HG02938 (cell line): ENCODE data around the gene TMLHE.
"Not testable (repeated sequence)": the region's sequence is repeated elsewhere in the genome, so short reads cannot be mapped to it uniquely, and the experiment has no call there.

ENCODE experiments used
- ATAC-seq: cut with Tn5 transposase; IDR thresholded peaks from one replicate; pipeline ENCODE4 v1.9.1; 2021; ENCODE audit warnings: mild to moderate bottlenecking, moderate library complexity; ENCODE audit not compliant: unreplicated experiment

TMLHE gene, protein sequence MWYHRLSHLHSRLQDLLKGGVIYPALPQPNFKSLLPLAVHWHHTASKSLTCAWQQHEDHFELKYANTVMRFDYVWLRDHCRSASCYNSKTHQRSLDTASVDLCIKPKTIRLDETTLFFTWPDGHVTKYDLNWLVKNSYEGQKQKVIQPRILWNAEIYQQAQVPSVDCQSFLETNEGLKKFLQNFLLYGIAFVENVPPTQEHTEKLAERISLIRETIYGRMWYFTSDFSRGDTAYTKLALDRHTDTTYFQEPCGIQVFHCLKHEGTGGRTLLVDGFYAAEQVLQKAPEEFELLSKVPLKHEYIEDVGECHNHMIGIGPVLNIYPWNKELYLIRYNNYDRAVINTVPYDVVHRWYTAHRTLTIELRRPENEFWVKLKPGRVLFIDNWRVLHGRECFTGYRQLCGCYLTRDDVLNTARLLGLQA

DNA sequence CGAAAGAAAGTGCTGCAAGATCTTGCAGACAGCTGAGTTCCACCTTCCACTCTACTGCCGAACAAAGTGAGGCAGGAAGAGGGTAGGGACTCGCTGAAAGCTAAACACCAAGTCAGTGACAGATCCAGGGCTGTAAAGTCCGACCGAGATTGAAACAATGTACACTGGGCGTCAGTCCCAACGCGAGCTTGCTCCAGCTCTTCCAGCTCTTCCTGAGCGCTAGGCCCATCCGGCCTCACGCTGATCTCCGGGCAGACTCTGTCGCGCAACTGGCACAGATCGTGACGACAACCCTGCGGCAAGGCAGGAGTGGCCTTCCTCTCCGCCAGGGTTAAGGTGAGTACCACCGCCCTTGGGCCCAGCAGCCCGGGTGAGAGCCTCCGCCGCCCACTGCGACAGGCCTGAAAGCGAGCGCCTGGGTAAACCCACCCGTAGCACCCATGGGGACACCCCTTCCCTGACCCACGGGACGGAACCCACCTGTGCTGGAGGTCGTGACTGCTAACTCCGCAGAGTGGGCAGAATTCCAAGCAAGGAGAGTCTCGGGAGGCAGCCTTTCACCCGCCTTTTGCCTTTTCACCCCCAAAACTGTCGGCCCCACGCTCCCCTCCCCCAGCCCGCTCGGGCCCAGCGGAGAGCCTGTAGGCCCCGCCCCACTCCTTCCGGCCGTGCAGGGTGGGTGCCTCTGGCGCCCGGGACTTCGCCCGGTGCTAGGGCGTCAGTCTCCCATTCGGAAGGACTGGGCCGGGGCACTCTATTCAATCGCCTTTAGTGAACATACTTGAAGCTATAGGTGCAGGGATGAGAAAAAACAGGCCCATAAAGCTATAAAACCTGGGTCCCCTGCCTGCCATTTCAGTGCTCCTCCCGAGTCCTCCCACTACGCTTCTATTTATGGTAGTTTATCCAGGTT, at the start of gene TMLHE, which contains the start of gene SPRY3:
Gene TMLHE, minus strand, starts transcription at position 641 of the 913 bp plus-strand sequence. CDS start 67,676 bp downstream, outside the sequence.
Gene SPRY3, plus strand, starts transcription at position 275 of the 913 bp plus-strand sequence.
- ATAC-seq = peak; percentile 66

DNA sequence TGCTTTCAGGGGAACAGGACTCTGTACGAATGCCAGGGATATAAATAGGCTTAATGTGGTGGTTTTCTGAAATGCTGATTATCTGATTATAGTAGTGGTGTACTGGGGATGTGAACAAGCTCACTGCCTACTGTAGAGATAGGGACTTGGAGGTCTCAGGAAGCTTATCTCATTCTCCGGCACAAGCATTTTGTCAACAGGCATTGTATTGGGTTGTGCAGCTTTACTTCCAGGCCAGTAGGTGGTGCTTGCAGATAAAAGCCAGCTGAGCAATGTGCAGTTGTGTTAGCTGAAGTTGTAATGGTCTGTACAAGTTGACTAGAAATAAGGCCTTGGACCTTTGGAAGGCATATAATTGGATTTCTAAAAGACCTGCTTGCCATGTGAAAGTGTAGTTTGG, 49.5 kb upstream of the TMLHE start:
- no peak for ATAC-seq

DNA sequence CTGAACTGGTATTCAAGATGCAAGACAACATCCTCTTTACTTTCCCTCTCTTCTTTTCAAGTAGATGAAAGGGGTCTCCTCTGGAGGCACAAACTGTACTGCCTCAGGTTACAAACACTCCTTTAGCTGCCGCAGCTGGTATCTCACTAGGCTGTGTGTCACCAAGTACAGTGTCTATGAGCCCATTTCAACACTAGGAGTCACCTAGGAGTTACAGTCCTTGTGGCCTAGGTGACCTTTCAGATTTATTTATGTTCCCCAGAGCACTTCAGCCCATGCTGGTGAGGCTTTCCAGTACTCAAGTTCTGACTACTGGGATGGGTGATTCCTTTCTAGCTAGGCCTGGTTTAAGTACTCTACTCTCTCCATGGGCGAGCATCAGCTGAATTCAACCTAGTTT, 32.4 kb upstream of the TMLHE start:
- ATAC-seq = no peak

DNA sequence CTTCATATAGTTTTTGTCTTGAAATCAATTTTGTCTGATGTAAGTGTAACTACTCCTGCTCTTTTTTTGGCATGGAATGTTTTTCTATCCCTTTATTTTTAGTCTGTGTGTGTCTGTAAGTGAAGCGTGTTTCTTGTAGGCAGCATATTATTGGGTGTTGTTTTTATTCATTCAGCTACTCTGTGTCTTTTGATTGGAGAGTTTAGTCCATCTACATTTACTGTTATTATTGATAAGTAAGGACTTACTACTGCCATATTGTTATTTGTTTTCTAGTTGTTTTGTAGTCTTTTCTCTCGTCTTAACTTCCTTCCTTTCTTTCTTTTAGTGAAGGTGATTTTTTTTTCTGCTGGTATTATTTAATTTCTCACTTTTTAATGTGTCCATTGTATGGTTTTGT, 30.5 kb upstream of the TMLHE start:
- ATAC-seq = no peak

DNA sequence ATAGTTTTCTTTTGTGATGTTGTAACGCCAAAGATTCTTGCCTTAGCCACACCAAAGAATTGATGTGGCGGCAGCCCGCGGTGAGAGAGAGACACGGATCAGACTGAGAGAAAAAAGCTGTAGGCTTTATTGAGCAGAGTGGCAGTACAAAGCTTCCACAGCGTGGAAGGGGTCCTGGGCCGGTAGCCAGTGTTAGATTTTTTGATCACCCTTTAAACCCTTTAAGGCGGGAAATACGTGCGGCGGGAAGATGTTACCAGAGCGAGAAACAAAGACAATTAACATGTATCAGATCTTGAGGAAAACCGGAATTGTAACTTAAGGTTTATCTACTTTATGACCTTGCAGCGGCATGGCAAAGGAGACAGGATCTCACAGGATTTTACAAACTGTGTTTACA, 28.6 kb upstream of the TMLHE start:
- ATAC-seq = not testable (repeated sequence)

DNA sequence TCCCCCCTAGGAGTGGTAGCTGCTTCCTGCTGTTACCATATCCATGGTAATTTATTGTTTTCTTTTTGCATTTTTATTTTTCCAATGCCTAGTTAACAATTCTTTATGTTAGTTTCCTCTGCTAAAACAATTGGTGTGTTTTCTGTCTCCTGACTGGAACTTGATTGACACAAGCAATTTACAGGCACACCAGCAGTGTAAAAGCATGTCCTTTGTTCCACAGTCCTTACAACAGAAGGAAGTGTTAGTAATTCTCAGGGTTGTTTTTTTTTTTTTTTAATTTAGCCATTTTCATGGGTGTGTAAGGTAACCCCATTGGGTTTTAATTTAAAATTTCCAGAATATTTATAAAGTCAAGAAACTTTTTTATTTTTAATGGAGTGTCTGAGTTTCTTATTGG, 25.0 kb upstream of the TMLHE start:
- no peak for ATAC-seq

DNA sequence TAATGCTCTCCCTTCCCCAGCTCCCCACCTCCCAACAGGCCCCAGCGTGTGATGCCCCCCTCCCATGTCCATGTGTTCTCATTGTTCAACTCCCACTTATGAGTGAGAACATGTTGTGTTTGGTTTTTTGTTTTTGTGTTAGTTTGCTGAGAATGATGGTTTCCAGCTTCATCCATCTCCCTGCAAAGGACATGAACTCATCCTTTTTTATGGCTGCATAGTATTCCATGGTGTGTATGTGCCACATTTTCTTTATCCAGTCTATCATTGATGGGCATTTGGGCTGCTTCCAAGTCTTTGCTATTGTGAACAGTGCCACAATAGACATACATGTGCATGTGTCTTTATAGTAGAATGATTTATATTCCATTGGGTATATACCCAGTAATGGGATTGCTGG, 22.3 kb upstream of the TMLHE start:
- not testable (repeated sequence) for ATAC-seq

DNA sequence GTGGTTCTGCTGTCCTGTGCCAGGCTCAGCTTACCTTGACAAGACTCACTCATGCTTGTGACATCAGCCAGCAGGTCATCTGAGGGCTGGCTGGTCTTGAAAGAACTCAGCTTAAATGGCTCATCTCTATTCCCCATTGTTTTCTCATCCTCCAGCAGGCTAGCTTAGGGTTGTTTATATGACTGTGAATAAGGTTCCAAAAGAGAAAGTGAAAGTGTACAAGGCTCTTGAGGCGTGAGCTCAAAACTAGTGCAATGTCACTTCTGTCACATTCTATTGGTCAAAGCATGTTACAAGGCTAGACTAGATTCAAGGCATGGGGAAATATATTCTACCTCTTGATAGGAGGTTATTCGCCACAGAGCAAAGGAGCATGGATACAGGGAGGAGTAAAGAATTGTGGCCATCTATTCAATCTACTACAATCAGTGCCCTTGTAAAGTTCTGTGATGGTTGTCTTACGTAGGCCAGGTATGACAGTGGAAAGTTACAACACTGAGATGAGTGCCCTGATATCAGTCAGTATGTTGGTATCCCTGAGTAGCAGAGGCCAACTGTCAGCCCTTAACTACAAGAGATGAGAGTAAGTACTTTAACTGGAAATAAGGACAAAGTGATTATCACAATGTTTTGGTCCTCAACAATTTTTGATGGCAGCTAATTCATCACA, 19.8 kb upstream of the TMLHE start:
- ATAC-seq = no peak

DNA sequence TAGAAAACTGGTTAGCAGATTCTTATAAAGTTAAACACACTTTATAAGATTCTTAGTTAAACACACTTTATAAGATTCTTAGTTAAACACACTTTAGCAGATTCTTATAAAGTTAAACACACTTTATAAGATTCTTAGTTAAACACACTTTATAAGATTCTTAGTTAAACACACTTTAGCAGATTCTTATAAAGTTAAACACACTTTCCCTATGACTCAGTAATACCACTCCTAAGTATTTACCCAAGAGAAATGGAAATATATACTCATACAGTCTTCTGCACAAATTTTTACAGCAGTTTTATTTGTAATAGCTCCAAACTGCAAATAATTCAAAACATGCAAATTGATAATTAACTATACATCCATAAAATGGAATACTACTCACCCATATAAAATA, 7.4 kb upstream of the TMLHE start:
- ATAC-seq = not testable (repeated sequence)

DNA sequence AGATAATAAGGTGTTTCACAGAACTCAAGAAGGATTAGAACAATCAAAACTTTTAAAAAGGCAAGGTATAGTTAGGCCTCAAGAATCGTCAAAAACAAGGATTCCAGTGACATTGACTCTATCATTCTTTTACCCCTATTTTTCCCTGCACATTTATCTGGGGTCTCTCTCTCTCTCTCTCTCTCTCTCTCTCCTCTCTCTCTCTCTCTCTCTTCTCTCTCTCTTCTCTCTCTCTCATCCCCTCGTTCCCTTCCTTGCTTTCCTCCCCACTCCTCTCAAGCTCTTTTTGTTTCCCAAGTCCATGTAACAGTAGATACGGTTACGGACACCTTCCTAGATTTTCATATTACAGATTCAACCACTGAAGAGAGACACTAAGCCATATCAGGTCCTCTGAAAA, 3.2 kb upstream of the TMLHE start:
- ATAC-seq = no peak

DNA sequence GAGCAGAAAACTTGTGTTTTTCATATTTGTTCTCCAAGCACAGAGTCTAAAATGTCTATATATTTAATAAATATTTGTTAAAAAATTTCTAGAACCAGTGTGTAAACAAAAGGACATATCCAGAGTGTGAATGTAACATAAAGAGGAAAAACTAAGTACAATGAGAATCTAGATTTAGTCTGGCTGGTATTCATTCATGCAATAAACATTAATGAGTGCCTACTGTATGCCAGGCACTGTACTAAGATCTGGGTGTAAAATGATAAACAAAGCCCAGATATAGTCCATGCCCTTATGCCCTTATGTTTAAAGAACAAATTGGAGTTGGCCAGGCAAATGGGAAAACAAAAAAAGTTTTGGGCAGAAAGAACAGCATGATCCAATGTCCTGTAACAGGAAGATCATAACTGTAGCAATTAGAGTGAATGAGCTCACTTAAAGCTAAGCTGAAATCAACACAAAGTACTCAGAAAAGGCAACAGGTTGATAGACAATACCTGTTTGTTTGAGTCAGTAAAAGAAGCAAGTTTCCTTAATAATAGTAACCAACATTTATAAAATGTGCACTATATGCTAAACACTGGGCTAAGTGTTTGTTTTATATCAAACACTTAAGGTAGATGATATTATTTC, 1.3 kb upstream of the TMLHE start:
- ATAC-seq = no peak

DNA sequence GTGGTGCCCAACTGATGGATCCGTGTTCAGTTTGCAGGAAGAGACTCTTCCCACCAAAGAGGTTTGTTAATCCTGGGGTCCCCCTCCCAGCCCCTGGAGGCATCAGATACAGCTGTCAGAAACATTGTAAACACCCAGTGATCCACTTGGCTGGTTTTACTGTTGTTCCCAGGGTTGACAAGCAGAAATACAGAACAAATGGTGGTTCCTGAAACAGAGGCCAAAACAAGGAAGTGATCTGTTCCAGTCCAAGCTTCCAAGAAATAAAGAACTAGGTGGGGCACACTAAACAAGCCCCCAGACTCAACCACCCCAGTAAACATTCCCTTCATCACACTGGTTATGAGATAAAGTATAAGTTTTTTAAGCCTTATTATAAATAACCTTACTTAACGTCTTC, 1.4 kb downstream of the TMLHE start:
- ATAC-seq = no peak

DNA sequence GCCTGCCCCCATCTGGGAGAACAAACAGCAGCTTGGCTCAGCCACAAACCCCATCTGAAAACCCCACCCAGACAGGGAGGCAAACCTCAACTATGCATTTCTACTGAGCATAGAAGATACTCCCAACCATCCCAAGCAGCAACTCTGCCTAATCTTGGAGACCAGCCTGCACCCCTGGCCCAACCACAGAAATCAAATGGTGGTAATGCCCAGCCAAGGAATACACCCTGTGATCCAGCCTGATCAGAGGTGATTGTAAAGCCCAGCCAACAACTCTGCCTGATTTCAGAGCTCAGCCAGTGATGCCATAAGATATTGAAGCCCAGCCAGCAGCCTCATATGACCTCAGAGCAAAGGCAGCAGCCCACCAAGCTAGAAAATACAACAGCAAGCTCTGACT, 19.8 kb downstream of the TMLHE start:
- no peak for ATAC-seq

DNA sequence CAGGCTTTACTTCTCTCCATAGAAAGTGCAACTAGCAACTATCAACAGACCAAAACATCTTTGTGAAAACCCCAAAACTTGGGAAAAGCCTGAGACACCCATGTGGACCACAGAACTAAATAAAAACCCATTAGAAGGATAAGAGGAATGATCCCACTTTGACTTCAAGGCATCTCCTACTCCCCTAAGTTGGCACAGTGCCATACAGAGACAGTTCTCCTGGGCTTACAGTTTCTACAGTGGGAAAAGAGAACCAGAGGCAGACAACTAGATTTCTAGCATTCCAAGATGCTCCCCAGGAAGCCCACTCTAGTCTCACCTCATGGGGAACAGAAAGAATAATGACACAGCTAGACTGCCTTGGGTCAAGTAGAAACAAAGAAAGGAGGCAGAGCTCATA, 20.4 kb downstream of the TMLHE start:
- no peak for ATAC-seq

DNA sequence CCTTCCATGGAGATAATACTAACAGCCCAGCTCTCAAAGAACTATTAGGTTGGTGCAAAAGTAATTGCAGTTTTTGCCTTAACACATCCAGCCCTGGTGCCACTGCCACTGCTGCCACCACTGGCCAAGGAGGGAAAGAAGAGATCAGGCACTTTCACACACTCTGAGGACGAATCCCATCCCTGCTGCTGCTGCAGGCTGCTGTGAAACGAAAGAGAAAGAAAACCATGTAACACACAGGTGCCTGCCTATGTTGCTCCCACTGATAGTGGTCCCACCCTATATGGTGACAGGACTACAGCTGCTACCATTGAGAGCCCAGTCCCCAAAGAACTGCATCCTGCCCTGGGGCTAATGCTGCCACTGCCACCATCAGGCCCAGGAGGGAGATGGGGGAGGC, 35.1 kb downstream of the TMLHE start:
- no peak for ATAC-seq

DNA sequence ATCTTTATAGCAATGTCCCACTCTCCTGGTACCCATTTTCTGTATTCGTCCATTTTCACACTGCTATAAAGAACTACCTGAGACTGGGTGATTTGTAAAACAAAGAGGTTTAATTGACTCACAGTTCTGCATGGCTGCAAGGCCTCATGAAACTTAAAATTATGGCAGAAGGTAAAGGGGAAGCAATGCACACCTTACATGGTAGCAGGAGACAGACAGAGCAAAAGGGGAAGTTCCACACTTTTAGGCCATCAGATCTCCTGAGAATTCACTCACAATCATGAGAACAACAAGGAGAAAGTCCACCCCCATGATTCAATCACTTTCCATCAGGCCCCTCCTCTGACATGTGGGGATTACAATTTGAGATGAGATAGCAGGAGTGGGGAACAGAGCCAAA, 49.7 kb downstream of the TMLHE start:
- no peak for ATAC-seq

DNA sequence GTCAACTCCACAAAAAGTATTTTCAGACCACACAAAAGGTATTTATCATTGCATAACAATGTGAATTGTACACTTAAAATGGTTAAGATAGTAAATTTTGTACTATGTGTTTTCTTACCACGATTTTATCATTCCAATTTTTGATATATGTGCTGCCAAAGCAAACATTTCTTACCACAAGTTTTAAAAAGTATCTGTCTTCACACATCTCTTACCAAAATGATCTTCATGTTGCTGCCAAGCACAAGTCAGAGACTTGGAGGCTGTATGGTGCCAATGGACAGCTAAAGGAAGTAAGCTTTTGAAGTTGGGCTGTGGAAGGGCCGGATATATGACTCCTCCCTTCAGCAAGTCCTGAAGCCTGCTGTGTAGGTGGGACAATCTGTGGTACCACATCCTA, 67.9 kb downstream of the TMLHE start:
- no peak for ATAC-seq

DNA sequence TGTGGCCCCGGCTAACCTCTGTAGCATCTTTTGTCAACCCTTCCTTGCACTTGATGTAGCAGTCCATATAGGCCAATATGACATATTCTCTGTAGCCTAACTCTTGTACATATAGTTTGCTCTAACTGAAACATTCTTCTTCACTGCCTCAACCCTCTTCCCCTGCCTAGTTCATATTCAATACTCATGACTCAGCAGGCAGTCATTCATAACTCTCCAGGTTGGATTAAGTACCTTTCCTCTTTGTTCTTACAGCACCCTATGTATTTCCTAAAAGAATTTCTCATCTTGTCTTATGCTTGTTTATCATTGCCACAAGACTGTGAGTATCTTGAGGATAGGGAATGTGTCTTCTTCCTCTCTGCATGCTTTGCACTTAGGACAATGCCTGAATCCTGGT, 76.9 kb downstream of the TMLHE start:
- no peak for ATAC-seq

DNA sequence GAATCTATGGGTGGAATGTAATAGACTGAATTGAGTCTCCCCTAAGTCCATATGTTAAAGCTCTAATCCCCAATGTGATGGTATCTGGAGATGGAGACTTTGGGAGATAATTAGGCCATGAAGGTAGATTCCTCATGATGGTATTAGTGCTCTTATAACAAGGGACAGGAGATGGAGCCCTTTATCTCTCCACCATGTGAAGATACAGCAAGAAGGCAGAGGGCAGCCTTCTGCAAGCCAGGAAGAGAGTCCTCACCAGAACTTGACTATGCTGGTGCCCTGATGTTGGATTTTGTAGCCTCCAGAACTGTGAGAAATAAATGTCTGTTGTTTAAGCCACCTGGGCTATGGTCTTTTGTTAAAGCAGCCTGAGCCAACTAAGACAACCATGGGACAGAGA, 78.0 kb downstream of the TMLHE start:
- ATAC-seq = no peak

DNA sequence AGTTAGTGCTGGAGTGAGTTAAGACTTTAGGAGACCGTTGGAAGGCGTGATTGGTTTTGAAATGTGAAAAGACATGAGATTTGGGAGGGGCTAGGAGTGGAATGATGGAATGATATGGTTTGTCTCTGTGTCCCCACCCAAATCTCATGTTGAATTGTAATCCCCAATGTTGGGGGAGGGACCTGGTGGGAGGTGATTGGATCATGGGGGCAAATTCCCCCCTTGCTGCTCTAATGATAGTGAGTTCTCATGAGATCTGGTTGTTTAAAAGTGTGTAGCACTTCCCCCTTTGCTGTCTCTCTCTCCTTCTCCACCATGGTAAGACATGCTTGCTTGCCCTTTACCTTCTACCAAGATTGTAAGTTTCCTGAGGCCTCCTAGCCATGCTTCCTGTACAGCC, 85.7 kb downstream of the TMLHE start:
- not testable (repeated sequence) for ATAC-seq

DNA sequence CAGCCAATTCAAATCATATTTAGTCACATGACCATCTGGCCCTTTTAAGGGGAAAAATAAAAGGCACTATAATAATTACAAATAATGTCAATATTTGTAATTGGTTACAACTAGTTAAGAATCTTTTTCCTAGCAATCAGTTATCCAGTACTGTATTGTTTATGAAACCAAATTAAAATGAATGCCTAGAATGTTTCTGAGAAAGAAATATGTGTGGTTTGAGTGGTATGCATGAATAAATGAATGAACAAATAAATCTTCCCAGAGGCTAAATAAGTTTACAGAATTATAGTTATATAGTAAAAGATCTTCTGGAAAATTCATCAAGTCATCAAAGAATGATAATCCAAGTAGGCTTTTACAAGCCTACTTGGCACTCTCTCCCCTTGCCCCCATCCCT, 98.5 kb downstream of the TMLHE start:
- ATAC-seq = no peak
